GM21515 (cell line): ENCODE measurements around the gene STK35.

Experiments used
- ATAC-seq: cut with Tn5 transposase; IDR thresholded peaks from one replicate; pipeline ENCODE4 v1.9.1; 2021; ENCODE audit not compliant: unreplicated experiment

STK35 gene

DNA sequence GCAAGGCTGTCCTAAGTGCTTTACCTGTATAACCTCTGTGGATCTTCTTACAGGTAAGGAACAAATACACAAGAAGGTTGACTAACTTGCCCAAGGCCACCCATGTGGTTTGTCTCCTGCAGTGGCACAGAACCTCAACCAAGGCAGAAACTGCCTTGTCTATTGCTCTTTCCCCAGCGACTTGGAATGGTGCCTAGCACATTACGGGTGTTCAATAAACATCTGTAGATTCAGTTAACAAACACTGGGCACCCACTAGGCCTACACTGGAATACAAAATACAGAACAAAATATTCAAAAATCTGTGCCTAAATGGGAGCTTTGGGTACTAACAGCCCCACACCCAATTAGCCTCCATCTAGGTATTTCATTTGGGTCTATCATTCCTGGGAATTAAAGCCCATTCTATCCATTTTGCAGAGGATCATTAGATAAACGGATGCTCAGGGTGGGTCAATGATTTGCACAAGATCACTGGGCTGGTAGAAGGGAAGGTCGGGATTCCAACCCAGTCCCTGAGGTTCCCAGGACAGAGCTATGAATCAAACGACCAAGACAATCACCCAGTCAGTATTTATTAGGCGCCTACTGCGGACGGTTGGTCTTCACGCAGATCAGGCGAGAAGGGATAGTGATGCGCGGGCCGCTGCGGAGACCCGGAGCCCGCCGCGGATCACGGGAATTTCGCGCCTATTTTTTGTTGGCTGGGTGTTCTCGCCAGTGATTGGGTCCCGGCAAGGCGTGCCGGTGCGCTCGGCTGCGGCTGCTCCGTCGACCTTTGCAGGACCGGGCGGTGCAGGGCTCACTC is at the start of gene STK35:
TSS of gene STK35 (plus strand) at position 771 of the 808 bp plus-strand sequence. CDS start 55 bp downstream, outside the sequence.
- peak; percentile 38 for ATAC-seq

- ATAC-seq: no peak
Observed at GRCh38 chr20:2051946-2052345, 49.7 kb upstream of the STK35 start.

DNA sequence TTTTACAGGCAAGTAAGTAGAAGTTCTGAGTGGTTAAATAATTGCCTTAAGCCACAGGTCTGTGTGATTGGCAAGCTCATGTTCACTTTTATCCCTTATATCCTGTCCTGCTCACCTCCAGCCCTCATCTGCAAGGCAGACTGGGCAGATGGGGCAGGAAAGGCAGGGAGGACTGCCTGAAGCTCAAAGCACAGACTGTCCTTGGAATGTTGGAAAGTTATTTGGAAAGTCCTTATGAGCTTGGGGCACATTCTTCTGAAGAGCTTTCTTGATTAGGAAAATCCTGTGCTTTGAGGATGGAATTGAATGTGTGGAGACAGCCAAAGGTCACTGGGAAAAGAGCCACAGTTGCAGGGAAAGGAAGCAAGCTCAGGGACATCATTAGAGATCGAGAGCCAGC is 48.9 kb upstream of the STK35 start:
- ATAC-seq: no peak

GRCh38 chr20:2053615-2054014 is 48.0 kb upstream of the STK35 start:
- no peak for ATAC-seq

GRCh38 chr20:2054911-2055310 is 46.7 kb upstream of the STK35 start:
- ATAC-seq: no peak

- no peak for ATAC-seq
Observed at GRCh38 chr20:2059411-2059810, 42.2 kb upstream of the STK35 start.

GRCh38 chr20:2065099-2065498 is 36.5 kb upstream of the STK35 start:
- ATAC-seq: no peak

DNA sequence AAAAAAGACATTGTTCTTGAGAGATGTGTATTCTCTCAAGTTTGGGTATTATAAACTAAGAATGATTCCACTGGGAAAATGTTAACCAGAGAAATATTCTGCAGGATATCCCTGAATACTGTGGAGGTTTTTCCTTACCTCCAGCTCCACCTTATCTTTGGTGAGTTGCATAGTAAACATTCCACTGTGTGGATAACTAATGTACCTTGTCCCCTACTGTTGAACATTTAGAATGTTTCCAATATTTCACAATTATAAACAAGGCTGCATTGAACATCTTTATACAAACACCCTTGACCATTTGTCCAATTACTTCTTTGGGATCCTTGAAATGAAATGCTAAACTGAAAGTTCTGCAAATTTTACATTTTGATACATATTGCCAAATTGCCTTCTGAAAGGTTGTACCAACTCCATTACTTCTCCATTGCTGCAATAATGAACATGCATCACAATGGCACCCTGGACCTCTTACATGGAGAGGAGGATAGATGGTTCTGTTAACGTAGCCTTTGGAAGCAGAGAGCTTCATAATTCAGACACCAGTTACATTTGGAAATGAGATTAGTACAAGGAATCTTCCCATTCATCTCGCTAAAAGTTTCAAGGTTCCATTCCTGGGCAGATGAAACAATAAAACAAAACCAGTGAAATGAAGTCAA is 35.0 kb upstream of the STK35 start:
- ATAC-seq: no peak

DNA sequence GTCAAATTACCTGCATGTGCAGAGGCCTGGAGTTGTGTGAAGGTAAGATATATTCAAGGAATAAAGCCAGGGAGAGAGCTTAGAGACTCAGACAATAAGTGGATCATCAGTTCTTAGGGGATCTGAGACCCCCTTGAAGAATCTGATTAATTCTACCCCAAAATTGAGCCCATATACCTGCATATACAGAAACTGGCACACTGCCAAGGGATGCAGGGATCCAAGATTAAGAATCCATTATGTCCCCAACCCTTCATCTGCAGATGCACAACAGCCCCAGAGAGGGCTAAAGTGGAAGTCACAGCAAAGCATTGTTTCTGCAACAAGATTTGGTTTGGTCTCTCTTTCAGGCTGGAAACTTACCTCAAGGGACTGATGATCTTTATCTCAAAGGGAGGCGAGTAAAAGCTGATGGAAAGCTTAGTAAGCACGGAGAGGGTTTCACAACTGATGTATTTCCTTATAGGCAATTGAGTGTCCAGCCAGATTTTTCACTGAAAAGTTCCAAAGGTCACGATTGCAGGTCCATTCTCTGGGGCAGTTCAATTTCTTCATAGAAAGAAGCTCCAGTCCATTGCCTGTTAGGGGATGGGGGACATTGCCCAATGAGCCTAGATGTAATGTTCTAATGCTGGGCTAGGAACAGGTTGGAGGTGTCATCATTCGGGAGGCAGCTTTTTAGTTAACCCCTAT is 20.9 kb upstream of the STK35 start:
- ATAC-seq: no peak

- no peak for ATAC-seq
Observed at GRCh38 chr20:2084703-2085102, 16.9 kb upstream of the STK35 start.

GRCh38 chr20:2086177-2086979 is 15.2 kb upstream of the STK35 start:
- no peak for ATAC-seq

GRCh38 chr20:2086980-2087377 is 14.6 kb upstream of the STK35 start:
- ATAC-seq: no peak

GRCh38 chr20:2088891-2089290 is 12.7 kb upstream of the STK35 start:
- no peak for ATAC-seq

- no peak for ATAC-seq
Observed at GRCh38 chr20:2089447-2089846, 12.2 kb upstream of the STK35 start.

DNA sequence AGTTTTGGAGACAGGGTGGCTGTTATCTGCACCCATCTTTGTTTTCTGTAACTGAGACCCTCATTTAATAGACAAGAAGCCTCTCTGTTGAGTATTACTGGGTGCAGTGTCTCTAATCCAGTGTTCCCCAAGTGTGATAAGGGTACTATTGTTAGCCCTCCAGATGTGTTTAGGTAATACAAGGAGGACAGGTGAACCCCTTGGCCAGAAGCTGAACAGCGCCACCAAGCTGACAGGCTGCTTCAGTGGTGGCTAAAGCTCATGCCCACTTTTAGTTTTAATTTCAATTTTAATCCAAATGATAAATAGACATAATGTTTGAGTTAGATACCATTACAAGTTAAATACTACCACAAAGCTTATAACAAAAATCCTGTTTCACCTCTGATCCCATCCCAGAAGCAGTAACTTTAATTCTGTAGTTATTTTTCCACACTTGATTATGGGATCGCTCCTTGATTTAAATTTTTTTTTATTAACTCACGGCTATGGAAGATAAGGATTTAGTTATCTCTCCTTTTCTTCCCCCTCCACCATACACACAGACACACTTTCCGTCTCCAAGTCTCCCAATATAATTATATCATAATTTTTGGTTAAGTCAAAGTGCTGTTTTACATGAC is 8.4 kb upstream of the STK35 start:
- ATAC-seq: no peak

DNA sequence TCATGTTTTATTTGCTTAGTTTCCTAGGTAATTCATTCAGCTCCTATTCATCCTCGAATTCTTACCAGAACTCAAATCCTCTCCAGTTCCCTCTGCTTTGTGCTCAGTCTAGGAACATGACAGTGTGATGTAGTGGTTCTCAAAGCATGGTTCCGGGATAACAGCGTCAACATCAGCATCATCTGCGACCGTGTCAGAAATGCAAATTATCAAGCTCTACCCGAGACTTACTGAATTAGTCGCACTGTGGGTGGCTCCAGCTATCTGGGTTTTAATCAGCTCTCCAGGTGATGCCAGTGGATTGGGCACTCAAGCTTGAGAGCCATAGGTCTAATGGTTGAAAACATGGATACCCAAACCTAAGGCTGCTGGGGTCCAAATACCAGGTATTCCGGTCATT is 7.7 kb upstream of the STK35 start:
- no peak for ATAC-seq

DNA sequence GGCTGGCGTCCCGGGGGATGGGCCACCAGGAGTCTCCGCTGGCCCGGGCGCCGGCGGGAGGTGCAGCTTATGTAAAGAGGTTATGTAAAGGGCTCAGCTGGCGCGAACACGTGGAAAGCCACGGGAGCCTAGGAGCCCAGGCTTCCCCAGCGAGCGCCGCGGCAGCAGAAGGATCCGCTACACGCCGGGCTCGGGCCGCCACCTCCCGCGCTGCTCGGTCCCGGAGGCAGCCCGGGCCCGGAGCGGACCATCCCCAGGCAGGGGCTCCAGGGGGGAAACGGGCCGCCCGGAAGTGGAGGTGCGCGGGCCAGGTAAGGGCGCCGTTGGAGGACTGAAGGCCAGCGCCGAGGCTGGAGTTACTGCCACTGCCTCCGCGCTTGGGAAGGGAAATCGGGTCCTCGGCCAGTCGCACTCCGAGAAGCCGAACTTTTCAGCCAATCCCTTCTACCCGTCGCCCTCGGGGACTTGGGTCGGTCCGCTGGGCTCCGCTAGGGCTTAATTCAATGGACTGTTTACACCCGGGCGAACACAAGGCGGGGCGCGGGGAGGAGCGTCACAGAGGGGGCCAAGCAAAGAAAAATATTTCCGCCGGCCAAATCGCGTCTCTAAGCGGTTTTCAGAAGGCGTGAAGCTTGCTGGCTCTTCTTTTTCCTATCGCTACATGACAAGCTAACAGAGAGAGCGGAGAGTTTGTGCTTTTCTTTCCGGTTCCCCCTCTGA is 398 bp downstream of the STK35 start:
- ATAC-seq: peak; percentile 76

GRCh38 chr20:2102585-2103460 is 1.2 kb downstream of the STK35 start:
- peak; percentile 57 for ATAC-seq
